Liver (tissue), 3 donors: ENCODE data around the gene BMP6.

Experiments
- CTCF ChIP-seq: fragments of 150-350 bp; IDR thresholded peaks from 2 replicates; pipeline ENCODE4 v1.5.1; 2017; ENCODE audit warnings: improper control_type of control experiment, low read depth, low read length; ENCODE audit not compliant: missing input control
- GABPA ChIP-seq, 2 donors: IDR thresholded peaks in 1 of 2; conservative IDR thresholded peaks in 1 of 2; 2 replicates each; pipeline ENCODE4 v1.6.1; 2016; ENCODE audit warnings: antibody characterized with exemption in 2 of 2, mild to moderate bottlenecking in 1 of 2, moderate library complexity in 1 of 2
- RAD21 ChIP-seq, 2 donors: IDR thresholded peaks; 2 replicates each; pipeline ENCODE4 v1.6.1; 2016; ENCODE audit warnings: antibody characterized with exemption in 2 of 2, mild to moderate bottlenecking in 2 of 2
- donor health status: healthy.
- donor health status: healthy.

- TF ChIP-seq GABPA (IDR thresholded peaks at IDR 0.05 in 1 of 2, conservative IDR thresholded peaks at IDR 0.05 in 1 of 2) (no peak), RAD21 (IDR thresholded peaks at IDR 0.05) (no peak), CTCF (no peak)
Measured at GRCh38 chr6:7784706-7785105, 58.8 kb downstream of the BMP6 start.
